ENCODE measurements around the gene RNU6-7. TPM values are rescaled to one million over a fixed set of nuclear protein-coding genes. Genes with fewer than 3 reads are reported as not detected.

Gene RNU6-7
- total and polyA plus RNA-seq, 2 of the 13 experiments (the other 11 are each of a cell fraction or from before 2014, with no cell fraction given) = under 0.01 TPM; not detected in 1

DNA sequence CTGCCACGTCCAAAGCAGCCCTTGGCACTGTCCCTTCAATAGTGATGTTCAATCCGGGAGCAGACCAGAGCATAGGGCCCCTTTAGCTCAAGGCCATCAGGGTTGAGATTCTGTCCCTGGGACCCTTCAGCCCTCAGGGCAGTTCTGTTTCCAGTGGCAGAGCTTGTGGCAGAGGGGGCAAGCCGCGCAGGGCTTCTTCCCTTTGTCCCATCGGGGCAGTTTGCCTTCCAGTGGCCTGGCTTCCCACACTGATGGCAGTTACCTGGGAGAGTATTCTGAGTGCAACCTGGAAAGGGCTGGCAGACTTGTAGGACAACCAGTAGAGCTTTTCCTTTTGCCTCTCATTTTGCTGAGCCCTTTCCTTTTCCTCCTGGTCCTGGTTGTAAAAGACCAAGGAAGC is 44.9 kb downstream of the RNU6-7 start:
- Histone ChIP-seq H2AFZ (ENCODE audit: low read length) (no peak overlapping the region), H3K27me3 (ENCODE audit: control insufficient read depth in 1 of 2, insufficient read depth in 2 of 2, low read length in 2 of 2) (0 out of 5 replicates have a peak, but pooled peaks cover 0 to 4% of the 10 kb centered on the region in 2 experiments), H3K9ac (ENCODE audit: insufficient read depth, low read depth, low read length) (no peak overlapping the region), H3K79me2 (ENCODE audit: insufficient read depth, low read length) (no peaks in the 10 kb centered on the region), H3K4me3 (replicated peaks in 1 of 3; ENCODE audit: insufficient read depth in 1 of 3, low read depth in 2 of 3, low read length in 3 of 3) (no peak overlapping the region), H4K20me1 (ENCODE audit: insufficient read depth, low read length) (no peaks in the 10 kb centered on the region), H3K9me3 (ENCODE audit: low read length) (no peaks in the 10 kb centered on the region), H3K36me3 (replicated peaks in 1 of 2; ENCODE audit: control insufficient read depth in 1 of 2, insufficient read depth in 2 of 2, low read length in 2 of 2) (no peaks in the 10 kb centered on the region), H3K4me2 (ENCODE audit: low read depth, low read length) (no peak overlapping the region), H3K4me1 (ENCODE audit: insufficient read depth, low read length) (no peaks in the 10 kb centered on the region), H3K27ac (ENCODE audit: extremely low read length, insufficient read depth, low read length) (no peak overlapping the region)
- WGBS (ENCODE audit: low lambda C conversion rate) = 49% methylated on average over 5 of the region's 5 CpGs
- TF ChIP-seq TRIM24 (CRISPR knock-in tag; IDR thresholded peaks at IDR 0.05) (no peak), MEF2D (CRISPR knock-in tag; IDR thresholded peaks at IDR 0.05) (no peak), ZNF20 (CRISPR knock-in tag; IDR thresholded peaks at IDR 0.05) (no peak), NBN (conservative IDR thresholded peaks at IDR 0.05) (no peak), MXI1 (IDR thresholded peaks at IDR 0.05; ENCODE audit: borderline replicate concordance, low read depth, low read length) (no peak), KDM4B (CRISPR knock-in tag; IDR thresholded peaks at IDR 0.05) (no peak), NR2F2 (IDR thresholded peaks at IDR 0.05; ENCODE audit: borderline replicate concordance, low read depth) (no peak), ZFX (CRISPR knock-in tag; IDR thresholded peaks at IDR 0.05; ENCODE audit: low read depth) (no peak), POLR2G (IDR thresholded peaks at IDR 0.05; ENCODE audit: low read depth, low read length) (no peak), ZBTB20 (CRISPR knock-in tag; IDR thresholded peaks at IDR 0.05; ENCODE audit: borderline replicate concordance, low read depth) (no peak), ZNF138 (CRISPR knock-in tag; IDR thresholded peaks at IDR 0.05; ENCODE audit: low read depth) (no peak), ZIK1 (CRISPR knock-in tag; IDR thresholded peaks at IDR 0.05; ENCODE audit: borderline replicate concordance, low read depth) (no peak)
- TF ChIP-seq, protein P1, sequence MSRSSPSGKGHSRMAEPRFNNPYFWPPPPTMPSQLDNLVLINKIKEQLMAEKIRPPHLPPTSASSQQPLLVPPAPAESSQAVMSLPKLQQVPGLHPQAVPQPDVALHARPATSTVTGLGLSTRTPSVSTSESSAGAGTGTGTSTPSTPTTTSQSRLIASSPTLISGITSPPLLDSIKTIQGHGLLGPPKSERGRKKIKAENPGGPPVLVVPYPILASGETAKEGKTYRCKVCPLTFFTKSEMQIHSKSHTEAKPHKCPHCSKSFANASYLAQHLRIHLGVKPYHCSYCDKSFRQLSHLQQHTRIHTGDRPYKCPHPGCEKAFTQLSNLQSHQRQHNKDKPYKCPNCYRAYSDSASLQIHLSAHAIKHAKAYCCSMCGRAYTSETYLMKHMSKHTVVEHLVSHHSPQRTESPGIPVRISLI (CRISPR knock-in tag; IDR thresholded peaks at IDR 0.05; ENCODE audit: borderline replicate concordance) = no peak
- TF ChIP-seq, protein P2, sequence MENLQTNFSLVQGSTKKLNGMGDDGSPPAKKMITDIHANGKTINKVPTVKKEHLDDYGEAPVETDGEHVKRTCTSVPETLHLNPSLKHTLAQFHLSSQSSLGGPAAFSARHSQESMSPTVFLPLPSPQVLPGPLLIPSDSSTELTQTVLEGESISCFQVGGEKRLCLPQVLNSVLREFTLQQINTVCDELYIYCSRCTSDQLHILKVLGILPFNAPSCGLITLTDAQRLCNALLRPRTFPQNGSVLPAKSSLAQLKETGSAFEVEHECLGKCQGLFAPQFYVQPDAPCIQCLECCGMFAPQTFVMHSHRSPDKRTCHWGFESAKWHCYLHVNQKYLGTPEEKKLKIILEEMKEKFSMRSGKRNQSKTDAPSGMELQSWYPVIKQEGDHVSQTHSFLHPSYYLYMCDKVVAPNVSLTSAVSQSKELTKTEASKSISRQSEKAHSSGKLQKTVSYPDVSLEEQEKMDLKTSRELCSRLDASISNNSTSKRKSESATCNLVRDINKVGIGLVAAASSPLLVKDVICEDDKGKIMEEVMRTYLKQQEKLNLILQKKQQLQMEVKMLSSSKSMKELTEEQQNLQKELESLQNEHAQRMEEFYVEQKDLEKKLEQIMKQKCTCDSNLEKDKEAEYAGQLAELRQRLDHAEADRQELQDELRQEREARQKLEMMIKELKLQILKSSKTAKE (CRISPR knock-in tag; IDR thresholded peaks at IDR 0.05; ENCODE audit: borderline replicate concordance) = no peak
- BruUV-seq (replicated peaks) = no TSS peak
- FAIRE-seq = no peak
- POLR2A ChIA-PET = no interaction called here
- DNase-seq (ENCODE audit: low spot score) = no peak
- no peak for ATAC-seq
- intact Hi-C loops (cut with micrococcal nuclease; ENCODE audit: unreplicated experiment) = no loop called here
- in situ Hi-C loops (cut with HindIII; ENCODE audit: extremely low pct_ligation_motif_present, low pct_unique_long_range_greater_than_20kb) = no loop called here
- CTCF ChIA-PET (ENCODE audit: low intra/inter-chr PET ratio, low total read pairs) = no interaction called here
